KOPT-K1 (cell line): ENCODE results near the gene ZCWPW2.

ENCODE experiments used
- H3K27ac ChIP-seq: fragments of 200-600 bp; sonication (generic); 2 replicates; pipeline ENCODE4 v1.5.1; 2016; ENCODE audit warnings: antibody characterized with exemption, mild to moderate bottlenecking, low read depth, low read length; ENCODE audit not compliant: poor library complexity, severe bottlenecking
- H3K36me3 ChIP-seq: fragments of 200-600 bp; sonication (generic); 2 replicates; pipeline ENCODE4 v1.5.1; 2017; ENCODE audit warnings: antibody characterized with exemption, mild to moderate bottlenecking, low read length, moderate library complexity; ENCODE audit not compliant: insufficient read depth
- H3K9me3 ChIP-seq: fragments of 200-600 bp; sonication (generic); 2 replicates; pipeline ENCODE4 v1.5.1; 2017; ENCODE audit warnings: antibody characterized with exemption, low read length, mild to moderate bottlenecking; ENCODE audit not compliant: insufficient read depth, poor library complexity, severe bottlenecking

Gene ZCWPW2

DNA sequence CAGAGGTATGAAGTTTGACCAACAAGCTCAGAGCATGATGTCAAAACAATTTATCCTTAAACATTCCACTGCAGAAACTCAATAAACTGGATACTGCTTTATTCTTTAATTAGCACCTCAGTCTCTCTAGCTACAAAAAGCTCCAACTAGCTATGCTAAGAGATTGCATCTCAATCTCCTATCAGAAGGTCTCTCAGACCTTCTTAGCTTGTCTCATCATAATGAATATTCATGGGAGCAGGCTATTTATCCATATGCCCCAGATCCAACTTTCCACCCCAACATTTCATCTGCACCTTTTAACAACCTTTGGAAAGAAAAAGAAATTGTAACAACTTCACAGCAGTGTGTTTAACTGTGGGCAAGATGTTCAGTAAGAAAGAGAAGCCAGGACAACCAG lies 11.3 kb upstream of the ZCWPW2 start:
- H3K36me3 ChIP-seq: peaks cover 61% of the 10 kb centered on the region

DNA sequence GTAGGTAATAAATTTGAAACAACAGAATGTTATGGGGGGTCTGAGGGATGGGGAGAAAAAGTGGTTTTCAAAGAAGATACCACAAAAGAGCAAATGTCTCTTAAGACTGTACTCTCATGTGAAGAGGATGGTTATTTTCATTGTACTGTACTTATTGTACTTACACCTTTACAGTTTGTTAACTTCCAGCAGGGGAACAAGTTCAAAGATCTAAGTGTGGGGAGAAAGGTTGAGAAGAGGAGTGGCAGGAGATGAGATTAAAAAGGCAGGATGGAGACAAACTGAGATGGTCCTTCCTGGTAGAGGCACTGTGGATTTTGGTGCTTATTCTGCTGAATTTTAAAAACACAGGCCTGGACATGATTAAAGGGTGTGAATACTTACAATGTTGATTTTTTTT lies 5.4 kb upstream of the ZCWPW2 start:
- Histone ChIP-seq H3K27ac (no peak overlapping the region), H3K9me3 (no peaks in the 10 kb centered on the region), H3K36me3 (peaks cover 24% of the 10 kb centered on the region)

More for the DNA sequence above, 11.3 kb upstream of the ZCWPW2 start:
- Histone ChIP-seq H3K27ac (no peak overlapping the region), H3K9me3 (no peaks in the 10 kb centered on the region)

DNA sequence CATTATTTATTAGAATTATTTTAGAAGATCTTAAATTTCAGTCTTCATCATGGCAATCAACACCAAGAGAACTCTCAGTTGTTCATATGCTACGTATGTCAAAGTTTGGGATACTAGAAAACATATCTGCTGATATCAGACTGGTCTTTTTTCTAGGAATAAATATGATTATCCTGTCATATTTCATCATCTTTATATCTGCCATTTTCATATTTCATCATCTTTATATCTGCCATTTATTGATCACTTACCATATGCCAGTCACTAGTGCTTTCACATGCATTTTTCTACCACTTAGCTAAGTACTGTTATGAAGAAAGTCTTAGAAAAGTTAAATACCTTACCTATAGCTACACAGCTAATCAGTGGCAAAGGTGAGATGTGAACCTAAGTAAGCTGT lies 2.8 kb upstream of the ZCWPW2 start:
- Histone ChIP-seq H3K27ac (no peak overlapping the region), H3K9me3 (no peaks in the 10 kb centered on the region), H3K36me3 (no peaks in the 10 kb centered on the region; the same call in 1 of the 2 replicates)

DNA sequence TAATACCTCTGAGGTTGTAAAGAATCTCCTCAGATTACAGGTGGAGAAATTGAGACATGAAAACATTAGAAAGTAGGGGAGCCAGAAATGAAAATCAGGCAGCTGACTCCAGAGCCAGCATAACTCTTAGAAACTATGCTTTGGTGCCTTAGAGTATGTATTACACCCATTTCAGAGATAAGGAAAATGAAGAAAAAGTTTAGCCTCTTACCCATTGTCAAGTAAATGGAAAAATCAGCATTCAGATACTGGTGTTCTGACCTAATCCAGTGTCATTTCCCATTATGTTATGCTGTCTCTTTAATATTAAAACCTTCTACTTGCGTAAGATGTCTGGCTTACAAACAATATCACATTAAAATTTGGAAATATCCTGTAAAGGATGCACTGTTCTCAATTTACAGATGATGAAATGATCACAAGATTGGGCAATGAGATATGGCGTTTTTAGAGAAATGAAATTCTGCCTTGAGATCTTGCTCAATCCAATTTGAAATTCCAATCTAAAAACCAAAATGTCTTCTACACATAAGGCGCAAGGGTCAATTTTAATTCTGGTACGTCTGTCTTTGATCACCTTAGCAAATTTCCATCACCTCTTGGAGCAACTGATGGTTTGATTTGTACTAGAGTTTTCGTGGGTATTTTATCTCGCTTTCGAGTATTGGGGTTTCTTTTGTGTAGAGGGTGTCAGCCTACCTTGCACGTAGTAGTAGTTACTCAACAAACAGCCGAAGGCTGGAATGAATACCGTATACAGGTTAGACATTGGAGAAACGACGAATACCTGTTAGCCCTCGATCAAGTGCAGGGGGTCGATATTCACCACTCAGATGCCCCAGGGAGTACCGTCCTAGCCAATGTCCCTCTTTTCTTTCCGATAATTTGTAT lies 902 bp upstream of the ZCWPW2 start:
- Histone ChIP-seq H3K36me3 (0 out of 2 replicates have a peak, but pooled peaks cover 8% of the 10 kb centered on the region), H3K9me3 (peaks cover 10% of the 10 kb centered on the region), H3K27ac (peak overlapping the region; percentile 95)

DNA sequence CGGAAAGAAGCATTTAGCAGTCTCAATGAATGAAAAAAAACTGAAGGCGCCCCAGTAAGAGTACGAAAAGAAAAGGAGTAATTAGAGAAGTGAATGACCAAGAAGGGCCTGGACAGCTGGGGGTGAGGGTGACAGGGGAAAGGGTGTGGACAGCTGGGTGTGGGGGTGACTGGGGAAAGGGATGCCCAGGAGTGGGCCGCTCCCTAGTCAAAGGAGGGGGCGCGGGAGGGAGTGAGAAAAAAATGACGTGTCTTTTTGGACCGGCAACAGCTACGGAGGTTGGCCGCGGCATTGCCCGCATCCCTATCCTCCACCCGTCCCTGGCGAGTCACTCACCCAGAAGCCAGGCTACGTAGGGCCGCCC lies 274 bp upstream of the ZCWPW2 start:
- Histone ChIP-seq H3K27ac (peak overlapping the region; percentile 95), H3K36me3 (0 out of 2 replicates have a peak, but pooled peaks cover 8% of the 10 kb centered on the region), H3K9me3 (peaks cover 15% of the 10 kb centered on the region)

DNA sequence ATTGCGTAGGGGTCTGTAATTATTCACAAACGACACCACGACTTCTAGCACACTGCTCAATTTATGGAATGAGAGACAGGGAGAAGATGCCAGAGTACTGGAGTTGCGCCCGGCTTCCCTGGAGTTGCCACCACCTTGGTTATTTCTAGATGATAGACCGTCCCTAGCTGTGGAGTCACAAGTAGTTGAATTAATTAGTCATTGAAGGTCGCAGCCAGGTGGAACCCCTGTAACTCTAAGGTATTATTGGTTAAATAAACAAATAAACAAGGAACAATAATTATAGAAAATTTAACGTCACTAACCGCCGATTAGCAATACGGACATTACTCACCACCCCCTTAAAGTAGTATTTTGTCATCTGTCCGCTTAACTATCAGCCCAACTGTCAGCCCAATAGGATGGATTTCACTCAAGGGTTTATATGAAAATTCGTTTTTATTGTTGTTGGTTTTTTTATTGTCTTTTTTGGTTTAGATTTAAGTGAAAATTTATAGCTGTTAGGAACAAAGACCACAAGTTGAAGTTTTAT lies 1.0 kb downstream of the ZCWPW2 start:
- H3K36me3 ChIP-seq: peaks cover 8% of the 10 kb centered on the region; the same call in 1 of the 2 replicates
- peaks cover 25% of the 10 kb centered on the region for H3K9me3 ChIP-seq
- H3K27ac ChIP-seq: peak overlapping the region; percentile 95

DNA sequence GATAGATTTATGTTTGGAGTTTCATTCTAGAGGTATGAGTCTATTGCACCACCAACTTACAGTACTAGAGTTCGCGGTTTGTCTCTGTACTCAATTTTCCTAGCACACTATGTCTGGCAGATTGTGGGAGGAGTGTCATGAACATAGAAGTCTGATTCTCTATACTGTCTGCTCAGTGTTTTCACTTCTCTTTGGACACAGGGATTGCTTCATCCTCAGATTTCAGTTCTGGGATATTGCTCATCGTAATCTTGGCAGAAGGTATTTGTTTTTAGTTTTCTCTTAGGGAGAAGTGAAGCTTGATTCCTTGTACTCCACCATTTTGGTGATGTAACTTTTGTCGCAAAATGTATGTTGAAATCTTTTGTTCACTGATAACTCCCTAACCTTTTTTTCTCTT lies 27.9 kb downstream of the ZCWPW2 start:
- H3K9me3 ChIP-seq: no peaks in the 10 kb centered on the region
- H3K27ac ChIP-seq: no peak overlapping the region
- no peaks in the 10 kb centered on the region for H3K36me3 ChIP-seq

DNA sequence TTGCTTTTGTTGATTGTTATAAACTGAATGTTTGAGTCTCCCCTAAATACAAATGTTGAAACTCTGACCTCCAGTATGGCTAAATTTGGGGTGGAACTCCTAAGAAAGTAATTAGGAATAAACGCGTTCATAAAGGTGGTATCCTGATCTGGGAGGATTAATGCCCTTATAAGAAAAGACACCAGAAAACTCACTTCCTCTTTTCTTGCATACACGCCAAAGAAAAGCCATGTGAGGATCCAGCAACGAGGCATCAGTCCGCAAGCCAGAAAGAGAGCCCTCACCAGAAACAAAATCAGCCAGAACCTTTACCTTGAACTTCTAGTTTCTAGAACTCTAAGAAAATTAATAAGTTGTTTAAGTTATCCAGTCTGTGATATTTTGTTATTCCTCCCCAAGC lies 37.5 kb downstream of the ZCWPW2 start:
- no peaks in the 10 kb centered on the region for H3K9me3 ChIP-seq
- H3K27ac ChIP-seq: no peak overlapping the region
- no peaks in the 10 kb centered on the region for H3K36me3 ChIP-seq

DNA sequence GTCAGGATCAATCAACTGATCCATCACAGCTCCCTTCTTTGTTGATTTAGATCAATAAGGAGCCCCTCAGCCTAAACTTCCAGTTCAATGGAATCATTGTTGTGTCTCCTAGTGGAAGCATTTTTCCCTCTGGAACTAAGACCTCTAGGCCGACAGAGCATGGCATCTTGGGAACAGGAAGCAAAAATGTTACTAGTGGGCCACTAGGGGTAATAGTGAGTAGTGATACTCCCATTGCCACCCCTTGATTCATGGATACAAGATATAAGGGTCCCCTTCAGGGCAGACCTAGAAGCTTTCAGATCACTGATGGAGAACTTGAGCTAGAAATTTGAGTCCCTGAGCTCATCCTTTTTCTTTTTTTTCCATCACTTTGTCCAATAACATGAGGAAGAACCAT lies 40.5 kb downstream of the ZCWPW2 start:
- no peak overlapping the region for H3K27ac ChIP-seq
- H3K9me3 ChIP-seq: no peaks in the 10 kb centered on the region
- H3K36me3 ChIP-seq: no peaks in the 10 kb centered on the region

DNA sequence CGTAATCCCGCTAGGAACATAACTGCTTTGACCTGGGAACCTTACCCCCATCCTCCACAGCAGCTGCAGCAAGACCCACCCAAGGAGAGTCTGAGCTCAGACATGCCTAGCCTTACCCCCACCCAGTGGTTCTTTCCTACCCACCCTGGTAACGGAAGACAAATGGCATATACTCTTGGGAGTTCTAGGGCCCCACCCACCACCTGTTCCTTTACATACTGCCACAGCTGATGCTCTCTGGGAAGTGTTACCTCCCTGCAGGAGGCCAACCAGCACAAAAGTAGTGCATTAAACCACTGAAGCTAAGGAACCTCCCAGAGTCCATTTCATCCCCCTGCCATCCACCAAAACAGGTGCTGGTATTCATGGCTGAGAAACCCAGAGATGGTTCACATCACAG lies 50.7 kb downstream of the ZCWPW2 start:
- H3K36me3 ChIP-seq: no peaks in the 10 kb centered on the region
- peaks cover 8% of the 10 kb centered on the region for H3K9me3 ChIP-seq
- no peak overlapping the region for H3K27ac ChIP-seq

DNA sequence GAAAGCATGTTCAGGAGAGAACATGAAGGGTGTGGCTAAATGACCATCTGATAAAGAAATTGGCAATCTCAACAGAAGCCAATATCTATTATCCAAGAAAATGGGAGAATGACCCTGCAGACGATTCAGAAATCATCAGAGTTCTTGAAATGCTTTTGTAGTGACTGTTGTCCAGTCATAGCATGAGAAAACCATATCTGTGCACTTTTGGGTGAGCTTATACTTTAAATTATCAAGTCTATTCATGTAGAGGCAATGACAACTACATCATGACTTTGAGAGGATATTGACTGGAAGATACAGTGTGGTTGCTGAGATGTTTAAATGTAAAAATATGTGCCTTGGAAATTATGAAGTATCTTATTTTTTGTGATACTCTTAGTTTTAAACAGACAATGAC lies 57.7 kb downstream of the ZCWPW2 start:
- H3K27ac ChIP-seq: no peak overlapping the region
- no peaks in the 10 kb centered on the region for H3K9me3 ChIP-seq
- H3K36me3 ChIP-seq: no peaks in the 10 kb centered on the region

DNA sequence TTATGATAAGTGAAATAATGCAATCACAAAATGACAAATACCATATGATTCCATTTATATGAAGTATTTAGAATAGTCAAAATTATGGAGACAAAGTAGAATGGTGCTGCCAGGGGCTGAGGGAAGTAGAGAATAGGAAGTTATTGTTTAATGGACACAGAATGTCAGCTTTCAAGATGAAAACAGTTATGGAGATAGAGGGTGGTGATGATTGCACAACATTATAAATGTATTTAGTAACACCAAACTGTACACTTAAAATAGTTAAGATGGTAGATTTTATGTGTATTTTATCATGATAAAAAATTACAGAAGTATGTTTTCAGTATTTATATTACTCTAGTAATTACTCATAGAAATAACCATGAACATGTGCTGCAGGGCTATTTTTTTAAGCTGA lies 100.9 kb downstream of the ZCWPW2 start:
- Histone ChIP-seq H3K9me3 (no peaks in the 10 kb centered on the region), H3K36me3 (no peaks in the 10 kb centered on the region), H3K27ac (no peak overlapping the region)

DNA sequence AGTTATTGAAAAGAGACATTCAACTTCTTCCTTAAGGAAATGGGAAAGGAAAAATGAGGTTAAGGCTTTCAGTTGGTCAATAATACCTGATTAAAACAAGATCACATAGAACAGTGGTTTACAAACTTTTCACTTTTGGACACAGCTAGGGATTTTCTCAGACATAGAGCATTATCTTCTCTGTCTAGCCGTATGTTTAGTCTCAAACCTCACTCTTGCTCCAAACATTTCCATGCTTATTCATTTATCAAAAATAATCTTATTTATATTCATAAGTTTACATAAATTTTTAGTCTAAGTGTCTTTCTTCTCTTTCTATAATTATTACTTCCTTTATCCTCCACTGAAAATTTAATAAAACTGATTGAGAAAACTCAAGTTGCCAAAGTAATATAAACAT lies 114.3 kb downstream of the ZCWPW2 start:
- Histone ChIP-seq H3K27ac (no peak overlapping the region), H3K36me3 (no peaks in the 10 kb centered on the region), H3K9me3 (no peaks in the 10 kb centered on the region)

DNA sequence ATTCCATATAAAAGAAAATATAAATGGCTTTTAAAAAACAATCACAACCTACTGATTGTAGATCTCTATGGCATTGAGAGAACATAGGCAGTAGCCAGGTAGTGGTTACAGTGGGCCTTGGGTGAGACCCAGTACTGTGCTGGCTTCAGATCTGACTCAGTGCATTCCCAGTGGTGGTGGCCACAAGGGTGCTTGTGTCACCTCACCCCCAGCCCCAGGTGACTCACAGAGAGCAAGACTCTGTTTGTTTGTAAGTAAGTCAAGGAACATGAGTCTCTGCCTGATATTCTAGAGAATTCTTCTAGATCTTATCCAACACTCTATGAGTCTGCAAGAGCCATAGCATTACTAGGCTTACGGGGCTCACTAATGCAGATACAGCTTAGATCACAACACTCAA lies 118.9 kb downstream of the ZCWPW2 start:
- no peak overlapping the region for H3K27ac ChIP-seq
- no peaks in the 10 kb centered on the region for H3K36me3 ChIP-seq
- H3K9me3 ChIP-seq: no peaks in the 10 kb centered on the region

DNA sequence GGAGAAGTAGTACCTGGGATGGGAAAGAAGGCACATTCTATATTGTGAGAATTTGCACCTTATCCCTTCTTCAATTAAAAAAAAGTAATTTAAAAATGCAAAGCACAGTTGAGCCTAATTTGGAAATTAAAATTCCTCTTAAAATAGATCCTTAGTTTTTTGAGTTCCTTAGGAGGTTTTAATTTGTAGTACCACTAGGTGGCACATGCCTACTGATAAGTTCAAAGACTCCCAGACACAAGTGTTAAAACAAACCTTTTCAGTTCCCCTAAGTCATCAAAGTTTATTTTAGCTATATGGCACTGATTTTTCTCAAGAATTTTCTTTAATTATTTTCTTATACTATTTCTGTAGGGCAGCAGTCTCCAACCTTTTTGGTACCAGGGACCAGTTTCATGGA lies 127.7 kb downstream of the ZCWPW2 start:
- Histone ChIP-seq H3K9me3 (no peaks in the 10 kb centered on the region), H3K36me3 (no peaks in the 10 kb centered on the region), H3K27ac (no peak overlapping the region)

DNA sequence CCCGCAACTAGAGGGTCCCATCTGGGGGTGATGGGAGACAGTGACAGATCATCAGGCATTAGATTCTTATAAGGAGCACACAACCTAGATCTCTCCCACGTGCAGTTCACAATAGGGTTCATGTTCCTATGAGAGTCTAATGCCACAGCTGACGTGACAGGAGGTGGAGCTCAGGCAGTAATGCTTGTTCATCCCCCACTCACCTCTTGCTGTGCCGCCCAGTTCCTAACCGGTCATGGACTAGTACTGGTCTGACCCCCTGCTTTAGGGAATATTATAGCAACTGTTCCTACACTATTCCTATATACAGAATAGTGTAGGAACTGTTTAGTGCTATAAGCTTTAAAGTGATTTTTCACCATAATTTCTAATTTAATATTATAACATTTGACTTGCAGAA lies 128.2 kb downstream of the ZCWPW2 start:
- H3K27ac ChIP-seq: no peak overlapping the region
- no peaks in the 10 kb centered on the region for H3K9me3 ChIP-seq
- no peaks in the 10 kb centered on the region for H3K36me3 ChIP-seq
